Measurements from ENCODE around the gene ATP8B4.

GRCh38 chr15:49842031-49842730, 276.9 kb downstream of the ATP8B4 start:
- TF ChIP-seq POLR2AphosphoS5 (IDR thresholded peaks at IDR 0.05) (no peak), EP300 (IDR thresholded peaks at IDR 0.05) (no peak)

Data from sigmoid colon (tissue), 4 donors.